HL-60 (cell line): ENCODE measurements around the gene TPK1.

Experiments used
- GABPA ChIP-seq: IDR thresholded peaks from 2 replicates; pipeline ENCODE4 v1.6.1; 2012; ENCODE audit warnings: low read depth
- POLR2AphosphoS5 ChIP-seq: IDR thresholded peaks from 2 replicates; pipeline ENCODE4 v1.6.1; 2012; ENCODE audit warnings: low read depth
- TF ChIP-seq, protein P1 (sequence below): IDR thresholded peaks from one replicate; pipeline ENCODE4 v1.5.1; 2011; ENCODE audit warnings: low read length, control low read depth, inconsistent platforms; ENCODE audit not compliant: insufficient read depth
- TF ChIP-seq, protein P2 (sequence below): IDR thresholded peaks from 2 replicates; pipeline ENCODE4 v1.6.1; 2012; ENCODE audit warnings: low read depth; ENCODE audit not compliant: insufficient replicate concordance

DNA sequence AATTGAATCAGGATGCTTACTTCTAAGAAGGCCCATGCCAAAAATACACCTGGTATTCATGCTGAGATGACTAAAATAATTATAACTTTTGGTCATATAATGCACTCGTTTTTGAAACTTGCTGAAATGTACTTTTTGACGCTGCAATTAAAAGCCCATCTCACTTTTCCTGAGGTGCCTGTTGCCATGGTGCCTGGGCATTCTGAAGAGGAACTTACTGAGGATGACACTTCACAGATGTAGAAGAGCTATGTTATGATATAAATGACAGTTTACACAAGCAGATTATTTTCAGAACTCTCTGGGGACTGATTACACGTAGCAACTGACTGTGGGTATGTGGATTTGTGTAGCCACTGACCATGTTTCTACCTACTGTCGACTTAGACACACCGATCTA lies 182.4 kb downstream of the TPK1 start:
- TF ChIP-seq, protein P1, sequence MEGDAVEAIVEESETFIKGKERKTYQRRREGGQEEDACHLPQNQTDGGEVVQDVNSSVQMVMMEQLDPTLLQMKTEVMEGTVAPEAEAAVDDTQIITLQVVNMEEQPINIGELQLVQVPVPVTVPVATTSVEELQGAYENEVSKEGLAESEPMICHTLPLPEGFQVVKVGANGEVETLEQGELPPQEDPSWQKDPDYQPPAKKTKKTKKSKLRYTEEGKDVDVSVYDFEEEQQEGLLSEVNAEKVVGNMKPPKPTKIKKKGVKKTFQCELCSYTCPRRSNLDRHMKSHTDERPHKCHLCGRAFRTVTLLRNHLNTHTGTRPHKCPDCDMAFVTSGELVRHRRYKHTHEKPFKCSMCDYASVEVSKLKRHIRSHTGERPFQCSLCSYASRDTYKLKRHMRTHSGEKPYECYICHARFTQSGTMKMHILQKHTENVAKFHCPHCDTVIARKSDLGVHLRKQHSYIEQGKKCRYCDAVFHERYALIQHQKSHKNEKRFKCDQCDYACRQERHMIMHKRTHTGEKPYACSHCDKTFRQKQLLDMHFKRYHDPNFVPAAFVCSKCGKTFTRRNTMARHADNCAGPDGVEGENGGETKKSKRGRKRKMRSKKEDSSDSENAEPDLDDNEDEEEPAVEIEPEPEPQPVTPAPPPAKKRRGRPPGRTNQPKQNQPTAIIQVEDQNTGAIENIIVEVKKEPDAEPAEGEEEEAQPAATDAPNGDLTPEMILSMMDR, result no peak
- TF ChIP-seq POLR2AphosphoS5 (no peak), GABPA (no peak)
- TF ChIP-seq, protein P2, sequence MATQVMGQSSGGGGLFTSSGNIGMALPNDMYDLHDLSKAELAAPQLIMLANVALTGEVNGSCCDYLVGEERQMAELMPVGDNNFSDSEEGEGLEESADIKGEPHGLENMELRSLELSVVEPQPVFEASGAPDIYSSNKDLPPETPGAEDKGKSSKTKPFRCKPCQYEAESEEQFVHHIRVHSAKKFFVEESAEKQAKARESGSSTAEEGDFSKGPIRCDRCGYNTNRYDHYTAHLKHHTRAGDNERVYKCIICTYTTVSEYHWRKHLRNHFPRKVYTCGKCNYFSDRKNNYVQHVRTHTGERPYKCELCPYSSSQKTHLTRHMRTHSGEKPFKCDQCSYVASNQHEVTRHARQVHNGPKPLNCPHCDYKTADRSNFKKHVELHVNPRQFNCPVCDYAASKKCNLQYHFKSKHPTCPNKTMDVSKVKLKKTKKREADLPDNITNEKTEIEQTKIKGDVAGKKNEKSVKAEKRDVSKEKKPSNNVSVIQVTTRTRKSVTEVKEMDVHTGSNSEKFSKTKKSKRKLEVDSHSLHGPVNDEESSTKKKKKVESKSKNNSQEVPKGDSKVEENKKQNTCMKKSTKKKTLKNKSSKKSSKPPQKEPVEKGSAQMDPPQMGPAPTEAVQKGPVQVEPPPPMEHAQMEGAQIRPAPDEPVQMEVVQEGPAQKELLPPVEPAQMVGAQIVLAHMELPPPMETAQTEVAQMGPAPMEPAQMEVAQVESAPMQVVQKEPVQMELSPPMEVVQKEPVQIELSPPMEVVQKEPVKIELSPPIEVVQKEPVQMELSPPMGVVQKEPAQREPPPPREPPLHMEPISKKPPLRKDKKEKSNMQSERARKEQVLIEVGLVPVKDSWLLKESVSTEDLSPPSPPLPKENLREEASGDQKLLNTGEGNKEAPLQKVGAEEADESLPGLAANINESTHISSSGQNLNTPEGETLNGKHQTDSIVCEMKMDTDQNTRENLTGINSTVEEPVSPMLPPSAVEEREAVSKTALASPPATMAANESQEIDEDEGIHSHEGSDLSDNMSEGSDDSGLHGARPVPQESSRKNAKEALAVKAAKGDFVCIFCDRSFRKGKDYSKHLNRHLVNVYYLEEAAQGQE, result no peak
